ENCODE measurements around the gene AUTS2.

DNA sequence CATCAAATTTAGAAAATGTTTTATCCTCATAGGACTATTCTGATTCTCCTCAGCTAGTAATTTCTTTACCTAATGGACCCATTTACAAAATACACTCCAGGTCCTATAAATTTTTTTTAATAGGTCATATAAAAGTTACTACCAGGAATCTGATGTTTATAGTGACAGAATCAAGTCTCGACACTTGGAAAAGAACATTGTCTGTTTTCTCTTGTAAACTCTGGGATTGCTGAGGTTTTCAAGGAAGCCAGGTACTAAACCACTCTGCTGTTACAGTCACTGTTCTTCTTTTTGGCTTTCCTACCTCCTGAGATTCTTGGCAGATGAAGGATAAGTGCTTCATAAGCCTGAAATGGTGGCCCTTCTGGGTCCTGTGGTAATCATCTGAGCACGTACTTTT, 493.1 kb downstream of the AUTS2 start:
- no peak for TF ChIP-seq POLR2AphosphoS5 (IDR thresholded peaks at IDR 0.05; ENCODE audit: low read depth, low read length)
- TF ChIP-seq, protein P1, sequence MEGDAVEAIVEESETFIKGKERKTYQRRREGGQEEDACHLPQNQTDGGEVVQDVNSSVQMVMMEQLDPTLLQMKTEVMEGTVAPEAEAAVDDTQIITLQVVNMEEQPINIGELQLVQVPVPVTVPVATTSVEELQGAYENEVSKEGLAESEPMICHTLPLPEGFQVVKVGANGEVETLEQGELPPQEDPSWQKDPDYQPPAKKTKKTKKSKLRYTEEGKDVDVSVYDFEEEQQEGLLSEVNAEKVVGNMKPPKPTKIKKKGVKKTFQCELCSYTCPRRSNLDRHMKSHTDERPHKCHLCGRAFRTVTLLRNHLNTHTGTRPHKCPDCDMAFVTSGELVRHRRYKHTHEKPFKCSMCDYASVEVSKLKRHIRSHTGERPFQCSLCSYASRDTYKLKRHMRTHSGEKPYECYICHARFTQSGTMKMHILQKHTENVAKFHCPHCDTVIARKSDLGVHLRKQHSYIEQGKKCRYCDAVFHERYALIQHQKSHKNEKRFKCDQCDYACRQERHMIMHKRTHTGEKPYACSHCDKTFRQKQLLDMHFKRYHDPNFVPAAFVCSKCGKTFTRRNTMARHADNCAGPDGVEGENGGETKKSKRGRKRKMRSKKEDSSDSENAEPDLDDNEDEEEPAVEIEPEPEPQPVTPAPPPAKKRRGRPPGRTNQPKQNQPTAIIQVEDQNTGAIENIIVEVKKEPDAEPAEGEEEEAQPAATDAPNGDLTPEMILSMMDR (IDR thresholded peaks at IDR 0.05) = no peak
- TF ChIP-seq, protein P2, sequence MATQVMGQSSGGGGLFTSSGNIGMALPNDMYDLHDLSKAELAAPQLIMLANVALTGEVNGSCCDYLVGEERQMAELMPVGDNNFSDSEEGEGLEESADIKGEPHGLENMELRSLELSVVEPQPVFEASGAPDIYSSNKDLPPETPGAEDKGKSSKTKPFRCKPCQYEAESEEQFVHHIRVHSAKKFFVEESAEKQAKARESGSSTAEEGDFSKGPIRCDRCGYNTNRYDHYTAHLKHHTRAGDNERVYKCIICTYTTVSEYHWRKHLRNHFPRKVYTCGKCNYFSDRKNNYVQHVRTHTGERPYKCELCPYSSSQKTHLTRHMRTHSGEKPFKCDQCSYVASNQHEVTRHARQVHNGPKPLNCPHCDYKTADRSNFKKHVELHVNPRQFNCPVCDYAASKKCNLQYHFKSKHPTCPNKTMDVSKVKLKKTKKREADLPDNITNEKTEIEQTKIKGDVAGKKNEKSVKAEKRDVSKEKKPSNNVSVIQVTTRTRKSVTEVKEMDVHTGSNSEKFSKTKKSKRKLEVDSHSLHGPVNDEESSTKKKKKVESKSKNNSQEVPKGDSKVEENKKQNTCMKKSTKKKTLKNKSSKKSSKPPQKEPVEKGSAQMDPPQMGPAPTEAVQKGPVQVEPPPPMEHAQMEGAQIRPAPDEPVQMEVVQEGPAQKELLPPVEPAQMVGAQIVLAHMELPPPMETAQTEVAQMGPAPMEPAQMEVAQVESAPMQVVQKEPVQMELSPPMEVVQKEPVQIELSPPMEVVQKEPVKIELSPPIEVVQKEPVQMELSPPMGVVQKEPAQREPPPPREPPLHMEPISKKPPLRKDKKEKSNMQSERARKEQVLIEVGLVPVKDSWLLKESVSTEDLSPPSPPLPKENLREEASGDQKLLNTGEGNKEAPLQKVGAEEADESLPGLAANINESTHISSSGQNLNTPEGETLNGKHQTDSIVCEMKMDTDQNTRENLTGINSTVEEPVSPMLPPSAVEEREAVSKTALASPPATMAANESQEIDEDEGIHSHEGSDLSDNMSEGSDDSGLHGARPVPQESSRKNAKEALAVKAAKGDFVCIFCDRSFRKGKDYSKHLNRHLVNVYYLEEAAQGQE (IDR thresholded peaks at IDR 0.05; ENCODE audit: insufficient read depth in 1 of 2, low read depth in 2 of 2, low read length in 1 of 2) = no peak
- TF ChIP-seq SIN3A (IDR thresholded peaks at IDR 0.05; ENCODE audit: borderline replicate concordance, insufficient read depth, low read depth, low read length) = no peak

Measured in Panc1 (cell line).